Ascending aorta (tissue), 2 donors: ENCODE measurements around the gene KLHDC7A. TPM values are rescaled to one million over a fixed set of nuclear protein-coding genes. Genes with fewer than 3 reads are reported as not detected.

Experiments used
- DNase-seq, 2 donors: peaks; one replicate each; pipeline ENCODE4 v3.0.0-alpha.2; 2019; ENCODE audit warnings: low spot score in 2 of 2
- H3K27ac ChIP-seq, 2 donors: fragments of 200-600 bp; sonication (generic); one replicate each; pipeline ENCODE4 v1.5.1; 2016 to 2017; ENCODE audit warnings: mild to moderate bottlenecking in 1 of 2
- H3K27me3 ChIP-seq: fragments of 200-600 bp; sonication (generic); one replicate; pipeline ENCODE4 v1.5.1; 2017
- H3K36me3 ChIP-seq, 2 donors: fragments of 200-600 bp; sonication (generic); one replicate each; pipeline ENCODE4 v1.5.1; 2016
- H3K4me1 ChIP-seq, 2 donors: fragments of 200-600 bp; sonication (generic); one replicate each; pipeline ENCODE4 v1.5.1; 2016 to 2017; ENCODE audit warnings: mild to moderate bottlenecking in 1 of 2
- H3K4me3 ChIP-seq, 2 donors: fragments of 200-600 bp; sonication (generic); one replicate each; pipeline ENCODE4 v1.5.1; 2016 to 2017; ENCODE audit warnings: mild to moderate bottlenecking in 1 of 2
- H3K9me3 ChIP-seq, 2 donors: fragments of 200-600 bp; sonication (generic); one replicate each; pipeline ENCODE4 v1.5.1; 2016
- intact Hi-C: fragments of 100-400 bp; cut with DNase I; formaldehyde crosslinking; loops from one replicate; pipeline ENCODE4 v1.15.1; 2023
- total RNA-seq: library from RNA; depleted of rRNA; stranded (reverse); fragments of >200 nt; gene quantifications from one replicate; pipeline ENCODE4 v1.1.0, GENCODE V29; 2016
- TF ChIP-seq, protein P1 (sequence below), 3 experiments: fragments of 200-600 bp in 2 of 3; fragments of 450-650 bp in 1 of 3; sonication (generic) in 2 of 3; IDR thresholded peaks; one replicate each; pipeline ENCODE4 v1.5.1; 2016 to 2019; ENCODE audit warnings: antibody characterized with exemption in 3 of 3, mild to moderate bottlenecking in 1 of 3, moderate library complexity in 1 of 3

KLHDC7A gene
- total RNA-seq, 1 donor from 2014 or later, result not detected

DNA sequence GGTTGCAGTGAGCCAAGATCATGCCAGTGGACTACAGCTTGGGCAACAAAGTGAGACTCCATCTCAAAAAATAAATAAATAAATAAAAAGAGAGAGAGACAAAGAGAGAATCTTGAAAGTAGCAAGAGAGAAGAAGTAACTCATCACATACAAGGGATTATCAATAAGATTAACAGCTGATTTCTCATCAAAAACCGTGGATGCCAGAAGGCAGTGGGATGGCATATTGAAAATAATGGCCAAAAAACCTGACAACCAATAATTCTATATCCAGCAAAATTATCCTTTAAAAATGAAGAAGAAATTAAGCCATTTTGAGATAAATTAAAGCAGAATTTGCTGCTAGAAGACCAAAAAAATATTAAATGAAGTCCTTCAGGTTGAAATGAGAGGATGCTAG lies 35.7 kb downstream of the KLHDC7A start:
- Histone ChIP-seq H3K4me3 (no peak overlapping the region), H3K9me3 (peaks cover 13 to 18% of the 10 kb centered on the region in 2 donors), H3K27me3 (no peaks in the 10 kb centered on the region), H3K4me1 (no peaks in the 10 kb centered on the region), H3K27ac (no peak overlapping the region), H3K36me3 (no peaks in the 10 kb centered on the region)
- intact Hi-C loops, result no loop called here
- DNase-seq, result no peak
- TF ChIP-seq, protein P1, sequence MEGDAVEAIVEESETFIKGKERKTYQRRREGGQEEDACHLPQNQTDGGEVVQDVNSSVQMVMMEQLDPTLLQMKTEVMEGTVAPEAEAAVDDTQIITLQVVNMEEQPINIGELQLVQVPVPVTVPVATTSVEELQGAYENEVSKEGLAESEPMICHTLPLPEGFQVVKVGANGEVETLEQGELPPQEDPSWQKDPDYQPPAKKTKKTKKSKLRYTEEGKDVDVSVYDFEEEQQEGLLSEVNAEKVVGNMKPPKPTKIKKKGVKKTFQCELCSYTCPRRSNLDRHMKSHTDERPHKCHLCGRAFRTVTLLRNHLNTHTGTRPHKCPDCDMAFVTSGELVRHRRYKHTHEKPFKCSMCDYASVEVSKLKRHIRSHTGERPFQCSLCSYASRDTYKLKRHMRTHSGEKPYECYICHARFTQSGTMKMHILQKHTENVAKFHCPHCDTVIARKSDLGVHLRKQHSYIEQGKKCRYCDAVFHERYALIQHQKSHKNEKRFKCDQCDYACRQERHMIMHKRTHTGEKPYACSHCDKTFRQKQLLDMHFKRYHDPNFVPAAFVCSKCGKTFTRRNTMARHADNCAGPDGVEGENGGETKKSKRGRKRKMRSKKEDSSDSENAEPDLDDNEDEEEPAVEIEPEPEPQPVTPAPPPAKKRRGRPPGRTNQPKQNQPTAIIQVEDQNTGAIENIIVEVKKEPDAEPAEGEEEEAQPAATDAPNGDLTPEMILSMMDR (IDR thresholded peaks at IDR 0.05), result no peak

DNA sequence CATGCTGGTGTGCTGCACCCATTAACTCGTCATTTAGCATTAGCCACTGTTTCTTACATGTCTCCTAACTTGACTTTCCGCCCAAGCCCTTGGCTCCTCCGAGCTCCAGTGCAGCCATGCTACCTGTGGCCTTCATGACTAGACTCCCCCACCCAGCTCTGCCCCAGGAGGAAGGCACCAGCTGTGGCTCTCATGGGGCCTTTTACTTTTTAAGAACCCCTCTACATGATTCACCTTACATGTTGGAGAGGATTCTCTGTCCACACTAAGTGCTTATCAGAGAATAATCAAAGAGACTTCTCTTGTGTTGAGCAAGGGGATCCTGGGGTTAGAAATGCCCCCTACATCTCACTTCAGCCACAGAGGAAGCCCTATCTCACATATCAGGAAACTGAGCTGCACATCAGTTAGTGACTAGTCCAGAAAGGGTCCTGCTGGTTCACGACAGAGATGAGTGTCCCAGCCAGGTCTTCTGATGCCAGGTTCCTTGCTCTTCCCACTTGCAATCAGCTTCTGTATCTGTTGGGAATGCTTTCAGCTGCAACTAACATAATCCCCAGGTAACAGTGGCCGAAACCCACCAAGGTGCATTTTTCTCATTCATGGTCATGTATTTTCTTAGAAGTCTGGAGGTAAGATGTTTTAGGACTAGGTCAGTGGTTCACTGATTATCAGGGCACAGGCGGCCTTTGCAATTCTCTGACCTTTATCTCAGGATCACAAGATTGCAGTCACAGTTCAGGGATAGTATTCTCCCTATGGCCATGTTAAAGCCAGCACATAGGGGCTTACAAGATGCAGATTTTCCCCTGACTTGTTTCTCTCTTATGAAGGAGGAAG lies 45.9 kb downstream of the KLHDC7A start:
- Histone ChIP-seq H3K9me3 (no peaks in the 10 kb centered on the region), H3K4me3 (no peak overlapping the region), H3K36me3 (no peaks in the 10 kb centered on the region), H3K27me3 (no peaks in the 10 kb centered on the region), H3K27ac (no peak overlapping the region), H3K4me1 (no peaks in the 10 kb centered on the region)
- DNase-seq, result no peak
- TF ChIP-seq, protein P1 (IDR thresholded peaks at IDR 0.05), result no peak
- intact Hi-C loops, result no loop called here

DNA sequence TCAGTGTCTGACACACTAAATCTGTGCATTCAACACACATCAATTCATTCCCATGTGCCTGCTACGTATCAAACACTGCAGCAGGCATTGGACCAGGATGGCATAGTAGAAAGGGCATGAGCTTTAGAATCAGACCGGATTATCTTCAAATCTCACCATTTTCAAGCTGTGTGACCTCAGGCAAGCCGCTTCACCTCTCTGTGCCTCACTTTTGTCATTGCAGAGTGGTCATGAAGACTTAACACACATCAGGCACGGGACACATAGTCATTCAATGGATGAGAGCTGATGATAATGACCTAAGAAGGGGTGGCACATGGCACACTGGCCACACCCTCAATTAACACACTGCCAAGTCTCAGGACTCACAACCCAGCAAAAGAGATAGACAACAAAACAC lies 46.8 kb downstream of the KLHDC7A start:
- DNase-seq, result no peak
- Histone ChIP-seq H3K36me3 (no peaks in the 10 kb centered on the region), H3K27me3 (no peaks in the 10 kb centered on the region), H3K9me3 (no peaks in the 10 kb centered on the region), H3K27ac (no peak overlapping the region), H3K4me1 (no peaks in the 10 kb centered on the region), H3K4me3 (no peak overlapping the region)
- TF ChIP-seq, protein P1 (IDR thresholded peaks at IDR 0.05), result no peak
- intact Hi-C loops, result no loop called here

DNA sequence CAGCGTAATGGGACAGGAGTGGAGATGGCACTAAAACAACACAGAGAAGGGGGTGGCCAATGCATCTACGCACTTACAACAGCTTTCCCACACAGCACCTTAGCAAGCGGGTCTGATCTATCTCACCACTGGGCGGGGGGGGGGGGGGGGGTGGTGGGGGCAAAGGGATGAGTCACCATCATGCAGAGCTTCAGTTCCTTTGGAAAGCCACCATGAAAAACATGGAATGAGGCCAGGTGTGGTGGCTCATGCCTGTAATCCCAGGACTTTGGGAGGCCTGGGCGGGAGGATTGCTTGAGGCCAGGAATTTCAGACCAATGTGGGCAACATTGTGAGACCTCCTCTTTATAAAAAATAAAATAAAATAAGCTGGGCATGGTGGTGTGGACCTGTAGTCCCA lies 47.2 kb downstream of the KLHDC7A start:
- no peaks in the 10 kb centered on the region for H3K4me1 ChIP-seq
- H3K36me3 ChIP-seq, result no peaks in the 10 kb centered on the region
- H3K27me3 ChIP-seq, result no peaks in the 10 kb centered on the region
- no peak overlapping the region for H3K4me3 ChIP-seq
- H3K27ac ChIP-seq, result no peak overlapping the region
- no peak for DNase-seq
- H3K9me3 ChIP-seq, result no peaks in the 10 kb centered on the region
- intact Hi-C loops, result no loop called here
- TF ChIP-seq, protein P1 (IDR thresholded peaks at IDR 0.05), result no peak

DNA sequence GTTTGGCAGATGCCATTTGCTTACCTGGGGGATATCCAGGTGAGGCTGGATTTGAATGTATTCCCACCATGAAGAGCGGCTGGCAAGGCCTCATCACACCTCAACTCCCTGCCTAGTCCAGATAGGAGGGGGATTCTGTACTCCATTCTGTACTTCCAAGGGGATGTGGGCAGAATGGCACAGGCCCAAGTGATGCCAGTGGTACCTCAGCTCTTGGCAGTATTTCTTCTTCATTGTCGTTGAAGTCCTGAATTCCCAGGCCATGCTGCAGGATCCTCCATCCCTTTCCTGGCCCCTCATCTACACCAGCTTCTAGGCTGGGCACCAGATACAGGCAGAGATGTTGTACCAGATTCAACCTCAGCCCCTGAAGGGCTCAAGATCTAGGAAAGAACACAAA lies 47.9 kb downstream of the KLHDC7A start:
- intact Hi-C loops, result no loop called here
- Histone ChIP-seq H3K9me3 (no peaks in the 10 kb centered on the region), H3K4me3 (no peak overlapping the region), H3K36me3 (no peaks in the 10 kb centered on the region), H3K27me3 (no peaks in the 10 kb centered on the region), H3K4me1 (no peaks in the 10 kb centered on the region), H3K27ac (no peak overlapping the region)
- TF ChIP-seq, protein P1 (IDR thresholded peaks at IDR 0.05), result no peak
- no peak for DNase-seq
